GM18870 (cell line): ENCODE results near the gene ZMYND11.

ENCODE experiments used
- ATAC-seq: cut with Tn5 transposase; IDR thresholded peaks from one replicate; pipeline ENCODE4 v1.9.1; 2021; ENCODE audit warnings: moderate library complexity; ENCODE audit not compliant: unreplicated experiment

ZMYND11 gene

DNA sequence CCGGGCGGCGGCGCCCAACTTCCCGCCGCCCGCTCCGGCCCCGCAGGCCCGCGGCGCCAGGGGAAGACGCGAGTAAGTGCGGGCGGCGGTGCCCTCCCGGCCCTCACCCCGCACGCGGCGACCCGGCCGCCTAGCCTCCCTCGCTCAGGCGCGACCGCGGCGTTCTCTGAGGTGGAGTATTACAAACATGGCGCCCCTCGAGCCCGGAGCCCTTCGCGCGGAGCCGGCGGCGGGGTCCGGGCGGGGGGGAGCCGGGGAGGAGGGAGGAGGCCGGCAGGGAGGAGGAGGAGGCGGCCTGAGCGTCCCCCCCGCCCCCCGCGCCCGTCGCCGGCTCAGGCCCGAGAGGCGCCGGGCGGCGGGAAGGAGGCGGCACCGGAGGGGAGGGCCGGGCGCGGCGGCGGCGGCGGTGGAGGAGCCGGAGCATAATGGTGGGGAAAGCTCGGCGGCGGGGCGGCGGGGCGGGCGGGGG lies at the start of gene ZMYND11:
Gene ZMYND11 (plus strand): TSS at position 324 of the 469 bp plus-strand sequence. CDS start 44,558 bp downstream, outside the sequence.
- no peak for ATAC-seq

DNA sequence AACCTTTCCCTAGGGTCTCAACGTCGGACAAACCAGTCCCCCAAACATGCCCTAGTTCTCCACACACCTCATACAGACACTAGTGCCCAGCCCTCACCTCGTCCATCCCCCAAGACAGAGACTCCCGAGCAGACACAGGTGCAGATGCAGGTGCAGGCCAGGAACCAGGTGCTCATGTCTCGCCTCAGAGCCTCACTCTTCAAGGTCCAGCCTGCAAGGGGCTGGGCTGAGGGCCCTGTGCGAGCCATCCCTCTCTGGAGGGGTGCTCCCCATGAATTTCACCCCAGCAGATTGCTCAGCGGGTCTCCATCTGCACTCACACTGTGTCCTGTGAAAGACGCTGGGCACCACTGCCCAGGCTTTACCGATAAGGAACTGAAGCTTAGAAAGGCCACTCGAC lies 49.2 kb upstream of the ZMYND11 start:
- no peak for ATAC-seq

DNA sequence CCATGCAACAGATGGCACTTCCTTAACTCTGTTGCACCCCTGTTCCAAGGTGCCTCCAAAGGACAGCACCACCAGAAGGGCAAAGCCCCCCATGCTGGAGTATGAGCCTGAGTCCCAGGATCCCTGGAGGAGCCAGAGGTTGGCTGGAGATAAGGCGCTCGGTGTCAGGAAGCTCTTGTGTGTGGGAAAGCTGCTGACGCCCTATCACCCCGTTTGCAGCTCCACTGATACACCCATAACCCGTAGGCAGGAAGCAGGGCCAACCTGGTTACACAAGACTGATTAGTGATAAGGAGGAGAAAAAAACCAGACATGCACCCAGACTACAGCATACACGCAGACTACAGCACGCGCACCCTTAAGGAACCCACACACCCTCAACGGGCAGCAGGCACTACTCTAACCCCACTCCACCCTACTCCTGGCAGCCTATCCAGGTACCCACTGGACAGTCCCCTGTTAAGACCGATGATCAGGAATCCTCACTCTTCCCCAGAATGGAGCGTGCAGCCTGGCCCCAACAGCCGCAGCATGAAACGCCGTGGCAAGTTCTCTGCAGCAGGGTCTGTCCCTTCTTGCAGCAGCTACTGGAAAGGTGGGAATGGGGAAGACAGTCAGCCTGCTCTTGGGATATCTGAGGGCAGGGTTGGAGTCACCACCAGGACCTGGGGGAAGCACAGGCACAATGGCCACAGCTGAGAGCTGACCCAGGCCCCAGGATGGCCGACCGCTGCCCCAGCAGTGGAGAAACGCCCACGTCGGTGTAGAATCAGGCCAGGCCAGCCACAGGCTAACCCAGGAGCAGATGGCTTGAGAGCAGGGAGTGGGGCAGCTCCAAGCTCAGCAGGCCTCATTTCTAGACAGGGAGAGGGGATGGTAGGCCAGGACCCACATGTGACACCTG lies 47.8 kb upstream of the ZMYND11 start:
- ATAC-seq, result no peak

DNA sequence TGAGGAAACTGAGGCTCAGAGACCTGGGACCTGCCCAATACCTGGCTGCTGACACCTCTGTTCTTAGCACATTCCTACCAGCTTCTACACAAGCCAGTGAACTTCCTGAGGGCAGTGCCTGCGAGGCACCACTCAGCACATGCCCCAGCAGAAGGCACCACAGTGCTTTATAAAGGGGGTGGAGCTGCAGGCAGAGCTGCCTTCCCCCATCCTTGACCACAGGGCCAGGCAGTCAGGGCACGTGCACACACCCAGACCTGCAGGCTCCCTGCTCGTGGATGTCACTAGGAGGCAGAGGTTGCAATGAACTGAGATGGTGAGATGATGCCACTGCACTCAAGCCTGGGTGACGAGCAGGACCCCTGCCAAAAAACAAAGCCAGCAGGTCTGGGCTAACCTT lies 47.0 kb upstream of the ZMYND11 start:
- no peak for ATAC-seq

DNA sequence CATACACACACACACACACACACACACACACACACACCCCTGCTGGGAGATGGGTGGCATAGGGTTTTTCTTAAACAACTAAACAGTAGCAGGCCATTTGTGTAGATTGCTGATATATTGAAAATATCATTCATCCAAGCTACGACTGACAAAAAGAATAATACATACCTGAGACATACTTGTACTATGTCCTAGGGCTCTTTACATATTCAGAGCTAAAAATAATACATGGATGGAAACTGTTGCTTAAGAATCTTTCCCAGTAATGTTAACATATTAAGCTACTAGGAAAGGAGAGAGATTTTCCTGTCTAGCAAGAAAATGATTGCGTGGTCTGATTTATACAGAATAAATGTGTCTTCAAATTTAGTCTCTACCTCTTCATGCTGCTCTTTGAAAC lies 46.0 kb upstream of the ZMYND11 start:
- ATAC-seq, result no peak

DNA sequence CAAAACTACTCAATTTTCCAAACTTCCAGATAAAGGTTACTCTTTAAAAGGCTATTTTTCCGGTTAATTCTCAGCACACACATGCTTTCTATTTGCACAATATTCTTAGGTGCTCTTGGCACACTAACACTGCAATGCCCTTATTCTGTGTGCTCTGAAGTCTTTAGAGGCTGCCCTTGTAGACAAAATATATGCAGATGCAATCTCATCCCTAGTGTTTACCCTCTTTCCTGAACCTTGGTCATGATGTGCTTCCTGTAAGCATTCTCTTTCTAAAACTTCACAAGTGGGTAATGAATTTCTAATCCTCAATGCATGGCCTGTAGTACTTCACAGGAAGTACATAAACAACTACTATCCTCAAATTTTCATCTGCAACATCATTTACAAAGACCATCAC lies 45.1 kb upstream of the ZMYND11 start:
- no peak for ATAC-seq

DNA sequence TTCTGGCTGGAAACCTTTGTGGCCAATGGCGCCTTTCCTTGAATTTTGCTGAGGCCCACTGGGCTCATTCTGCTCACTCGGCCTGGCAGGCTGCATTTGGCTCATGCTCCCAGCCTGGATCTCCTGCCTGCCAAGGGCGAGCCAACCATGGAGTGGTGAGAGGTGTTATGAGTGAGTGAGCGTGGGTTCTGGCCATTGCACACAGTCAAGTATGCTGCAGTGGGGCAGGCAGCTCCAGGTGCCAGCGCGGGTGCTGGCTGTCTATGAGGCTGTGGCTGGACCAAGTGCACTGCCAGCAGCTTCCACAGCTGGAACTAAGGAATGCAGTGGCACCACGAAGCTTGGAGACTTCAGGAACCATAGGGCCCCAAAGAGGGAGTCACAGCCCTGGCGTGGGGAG lies 43.9 kb upstream of the ZMYND11 start:
- ATAC-seq, result no peak

DNA sequence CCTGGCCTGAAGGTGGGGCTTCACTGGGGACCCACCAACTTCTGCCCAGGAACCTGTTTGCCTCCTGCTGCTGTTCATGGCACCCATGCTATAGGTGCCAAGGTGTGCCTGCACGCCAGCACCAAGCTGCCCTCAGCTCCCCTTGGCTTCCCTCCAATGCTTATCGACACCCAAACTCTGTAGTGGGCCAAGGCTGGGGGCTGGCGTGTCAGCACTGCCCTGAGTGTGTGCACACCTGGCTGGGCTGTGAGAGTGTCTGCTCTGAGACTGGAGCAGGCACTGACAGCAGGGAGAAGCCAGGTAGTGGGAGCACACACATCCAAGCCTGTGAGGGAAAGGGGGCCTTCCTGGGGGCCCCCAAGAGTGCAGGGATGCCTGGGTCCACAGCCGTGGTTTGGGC lies 43.1 kb upstream of the ZMYND11 start:
- no peak for ATAC-seq

DNA sequence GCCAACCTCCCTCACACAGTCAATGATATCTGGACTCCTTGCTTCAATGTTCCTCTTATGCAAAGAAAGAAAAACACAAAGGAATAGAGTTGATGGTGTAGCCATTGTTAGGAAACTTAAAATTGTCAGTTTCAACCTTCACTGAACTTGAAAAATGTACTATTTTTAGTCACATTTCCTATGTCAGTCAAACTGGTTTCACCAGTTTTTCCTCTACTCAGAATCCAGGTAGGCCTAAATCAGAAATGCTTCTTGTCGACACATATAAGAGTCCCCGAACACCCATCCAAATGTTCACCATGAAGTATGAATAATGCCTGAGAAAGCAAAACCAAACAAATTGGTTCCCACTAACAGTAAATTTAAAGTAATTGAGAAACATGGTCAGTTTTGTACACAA lies 42.4 kb upstream of the ZMYND11 start:
- ATAC-seq, result no peak

DNA sequence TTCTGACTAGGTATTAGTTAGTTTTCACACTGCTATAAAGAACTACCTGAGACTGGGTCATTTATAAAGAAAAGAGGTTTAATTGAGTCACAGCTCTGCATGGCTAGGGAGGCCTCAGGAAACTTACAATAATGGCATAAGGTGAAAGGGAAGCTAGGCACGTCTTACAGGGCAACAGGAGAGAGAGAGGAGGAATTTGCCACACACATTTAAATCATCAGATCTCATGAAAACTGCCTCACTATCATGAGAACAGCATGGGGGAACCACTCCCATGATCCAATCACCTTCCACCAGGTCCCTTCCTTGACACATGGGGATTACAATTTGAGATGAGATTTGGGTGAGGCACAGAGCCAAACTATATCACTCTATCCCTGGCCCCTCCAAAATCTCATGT lies 40.6 kb upstream of the ZMYND11 start:
- ATAC-seq, result no peak

DNA sequence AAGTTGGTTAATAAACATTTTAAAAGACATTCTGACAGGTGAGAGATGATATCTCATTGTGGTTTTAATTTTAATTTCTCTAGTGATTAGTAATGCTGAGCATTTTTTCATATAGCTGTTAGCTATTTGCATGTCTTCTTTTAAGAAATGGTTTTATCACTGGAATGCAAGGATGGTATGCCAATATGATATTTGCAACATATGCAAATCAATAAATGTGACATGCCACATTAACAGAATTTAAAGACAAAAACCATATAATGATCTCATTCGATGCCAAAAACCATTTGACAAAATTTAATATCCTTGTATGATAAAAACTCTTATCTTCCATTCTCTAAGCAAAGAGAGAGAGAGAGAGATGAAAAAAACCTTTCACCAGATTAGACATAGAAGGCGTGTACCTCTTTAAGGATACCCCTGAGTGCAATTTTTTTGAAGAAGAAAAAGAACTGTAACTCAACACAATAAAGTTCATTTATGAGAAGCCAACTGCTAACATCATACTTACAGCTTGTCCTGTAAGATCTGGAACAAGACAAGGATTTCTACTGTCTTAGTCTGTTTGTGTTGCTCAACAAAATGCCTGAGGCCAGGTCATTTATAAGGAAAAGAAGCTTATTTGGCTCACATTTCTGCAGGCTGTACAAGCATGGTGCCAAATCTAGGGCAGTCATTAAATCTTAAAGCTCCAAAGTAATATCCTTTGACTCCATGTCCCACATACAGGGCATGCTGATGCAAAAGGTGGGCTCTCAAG lies 39.7 kb upstream of the ZMYND11 start:
- ATAC-seq, result no peak

DNA sequence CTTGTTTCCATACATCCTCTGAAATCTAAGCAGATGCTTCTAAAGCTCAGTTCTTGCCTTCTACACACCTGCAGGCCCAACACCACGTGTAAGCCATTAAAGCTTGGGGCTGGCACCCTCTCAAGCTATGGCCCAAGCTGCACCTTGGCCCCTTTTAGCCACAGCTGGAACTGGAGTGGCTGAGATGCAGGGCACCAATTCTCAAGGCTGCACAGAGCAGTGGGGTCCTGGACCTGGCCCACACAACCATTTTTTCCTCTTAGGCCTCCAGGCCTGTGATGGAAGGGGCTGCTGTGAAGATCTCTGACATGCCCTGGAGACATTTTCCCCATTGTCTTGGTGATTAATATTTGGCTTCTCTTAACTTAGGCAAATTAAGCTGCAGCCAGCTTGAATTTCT lies 38.8 kb upstream of the ZMYND11 start:
- ATAC-seq, result no peak

DNA sequence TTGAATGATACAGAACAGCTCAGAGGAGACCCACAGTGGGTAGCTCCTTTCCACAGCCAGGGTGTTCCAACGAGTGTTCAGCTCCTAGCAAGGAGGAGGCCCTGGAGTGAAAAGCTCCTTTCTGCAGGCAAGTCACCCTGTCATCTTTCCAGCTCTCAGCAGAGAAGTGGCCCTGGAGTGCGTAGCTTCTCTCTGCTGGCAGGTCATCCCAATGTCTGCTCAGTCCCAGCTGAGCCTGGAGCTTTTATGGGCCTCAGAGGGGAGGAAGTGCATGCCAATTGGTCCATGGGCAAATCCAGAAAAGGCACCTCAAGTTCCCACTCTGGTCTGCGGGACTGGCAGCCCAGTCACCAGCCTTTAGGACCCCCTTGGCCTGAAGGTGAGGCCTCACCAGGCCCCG lies 30.8 kb upstream of the ZMYND11 start:
- no peak for ATAC-seq

DNA sequence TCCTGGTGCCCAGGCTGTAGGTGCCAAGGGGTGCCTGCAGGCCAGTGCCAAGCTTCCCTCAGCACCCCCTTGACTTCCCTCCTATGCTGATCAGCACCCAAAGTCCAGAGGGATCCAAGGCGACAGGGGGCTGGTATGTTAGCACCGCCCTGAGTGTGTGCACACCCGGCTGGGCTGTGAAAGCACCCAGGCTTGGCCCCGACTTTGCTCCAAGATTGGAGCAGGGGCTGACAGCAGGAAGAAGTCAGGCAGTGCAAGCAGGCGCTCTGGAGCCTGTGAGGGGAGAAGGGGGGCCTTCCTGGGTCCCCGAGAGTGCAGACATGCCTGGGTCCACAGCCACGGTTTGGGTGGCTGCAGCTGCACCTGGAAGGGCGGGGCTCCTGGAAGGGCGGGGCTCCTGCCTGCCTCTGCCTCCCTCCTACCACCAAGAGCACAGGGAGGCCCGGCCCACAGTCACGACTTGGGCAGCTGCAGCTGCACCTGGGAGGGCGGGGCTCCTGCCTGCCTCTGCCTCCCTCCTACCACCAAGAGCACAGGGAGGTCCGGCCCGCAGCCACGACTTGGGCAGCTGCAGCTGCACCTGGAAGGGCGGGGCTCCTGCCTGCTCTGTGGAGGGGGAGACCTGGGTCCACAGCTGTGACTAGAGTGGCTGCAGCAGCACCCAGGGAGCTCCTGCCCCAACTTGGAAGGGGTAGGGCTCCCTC lies 30.2 kb upstream of the ZMYND11 start:
- ATAC-seq, result no peak

DNA sequence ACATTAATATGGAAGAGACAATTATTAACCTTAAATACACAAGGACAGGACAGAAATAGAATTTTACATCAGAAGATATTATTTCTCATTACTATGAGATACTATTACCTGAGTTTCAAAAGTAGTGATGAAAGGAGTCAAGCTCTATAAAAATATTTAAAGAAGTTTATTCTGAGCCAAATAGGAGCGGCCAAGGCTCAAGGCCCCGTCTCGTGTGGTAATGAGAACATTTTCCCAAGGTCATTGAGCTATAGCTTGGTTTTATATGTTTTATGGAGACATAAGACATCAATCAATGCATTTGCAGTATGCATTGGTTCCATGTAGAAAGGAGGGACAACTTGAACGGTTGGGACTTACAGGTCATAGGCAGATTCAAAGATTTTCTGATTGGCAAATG lies 29.4 kb upstream of the ZMYND11 start:
- no peak for ATAC-seq

DNA sequence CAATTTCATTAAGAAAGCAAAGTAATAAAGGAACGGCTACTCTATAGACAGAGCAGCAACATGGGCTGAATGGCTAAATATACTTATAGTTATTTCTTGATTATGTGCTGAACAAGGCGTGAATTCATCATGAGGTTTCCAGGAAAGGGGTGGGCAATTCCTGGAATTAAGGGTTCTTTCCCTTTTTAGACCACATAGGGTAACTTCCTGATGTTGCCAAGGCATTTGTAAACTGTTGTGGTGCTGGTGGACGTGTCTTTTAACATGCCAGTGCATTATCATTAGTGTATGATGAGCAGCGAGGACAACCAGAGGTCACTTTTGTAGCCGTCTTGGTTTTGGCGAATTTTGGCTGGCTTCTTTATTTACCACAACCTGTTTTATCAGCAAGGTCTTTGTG lies 28.5 kb upstream of the ZMYND11 start:
- no peak for ATAC-seq

DNA sequence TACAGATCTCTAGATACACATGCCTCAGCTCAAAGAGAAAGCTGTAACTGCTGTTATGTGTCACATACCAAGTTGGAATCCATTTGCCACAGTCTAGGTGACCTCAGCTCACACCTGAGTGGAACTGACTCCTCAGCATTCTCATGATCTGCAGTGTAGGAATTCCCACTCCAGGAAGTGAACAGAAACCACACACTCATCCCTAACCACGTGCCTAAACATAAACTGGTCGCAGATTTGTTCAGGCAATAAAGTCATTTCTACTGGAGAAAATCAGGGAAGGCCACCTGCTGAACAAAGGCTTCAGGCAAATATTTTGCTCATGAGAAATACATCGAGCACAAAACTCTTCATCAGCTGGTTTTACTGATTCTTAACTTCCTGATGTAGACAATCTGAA lies 23.0 kb upstream of the ZMYND11 start:
- ATAC-seq, result no peak

DNA sequence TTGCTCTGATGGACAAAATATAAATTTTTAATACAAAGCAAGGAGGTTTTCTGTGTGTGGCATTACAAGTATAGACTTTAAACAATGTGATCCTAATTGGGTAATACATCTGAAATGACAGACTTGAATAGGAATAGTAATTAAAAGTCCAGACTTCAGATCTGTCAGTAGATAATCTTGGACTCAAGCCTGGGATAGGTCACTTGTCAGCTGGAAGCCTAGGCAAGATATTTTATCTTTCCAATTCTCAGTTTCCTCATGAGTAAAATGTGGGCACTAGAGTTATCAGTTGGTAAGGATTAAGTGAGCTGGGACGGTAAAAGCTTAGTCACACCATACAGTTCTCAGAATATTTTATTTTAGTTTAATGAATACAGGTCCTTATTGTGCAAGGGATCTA lies 10.4 kb upstream of the ZMYND11 start:
- no peak for ATAC-seq

DNA sequence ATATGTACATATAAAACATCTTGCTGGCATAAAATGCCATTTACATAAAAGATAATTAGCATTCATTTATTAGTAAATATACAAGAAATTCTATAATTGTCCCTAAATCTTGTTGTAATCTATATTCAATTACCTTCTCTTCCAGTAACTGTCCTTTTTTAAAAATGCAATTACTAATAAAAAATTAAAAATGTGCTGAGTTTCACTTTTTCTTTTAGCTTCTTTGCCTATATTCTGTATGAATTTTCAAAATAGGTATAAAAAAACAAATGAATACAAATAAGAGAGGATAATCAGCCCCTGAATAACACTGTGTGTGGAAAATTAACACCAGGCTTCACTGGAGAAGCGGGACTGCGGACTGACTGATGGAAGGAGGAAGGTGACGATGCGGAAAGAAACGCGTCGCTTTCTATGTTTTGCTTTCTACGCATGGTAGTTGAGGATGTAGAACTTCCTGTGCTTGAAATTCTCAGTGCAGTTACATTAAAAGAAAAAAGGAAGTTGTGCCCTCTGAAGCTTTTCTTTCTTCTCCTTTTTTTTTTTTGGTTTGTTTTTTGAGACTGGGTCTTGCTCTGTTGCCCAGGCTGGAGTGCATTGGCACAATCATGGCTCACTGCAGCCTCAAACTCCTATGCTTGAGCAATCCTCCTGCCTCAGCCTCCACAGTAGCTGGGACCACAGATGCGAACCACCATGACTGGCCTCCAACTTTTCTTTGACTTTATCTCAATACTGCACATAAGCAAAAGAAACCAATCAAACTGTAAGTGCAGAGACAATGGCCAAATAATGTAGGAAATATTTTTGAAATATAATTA lies 7.4 kb upstream of the ZMYND11 start:
- ATAC-seq, result peak; percentile 83

DNA sequence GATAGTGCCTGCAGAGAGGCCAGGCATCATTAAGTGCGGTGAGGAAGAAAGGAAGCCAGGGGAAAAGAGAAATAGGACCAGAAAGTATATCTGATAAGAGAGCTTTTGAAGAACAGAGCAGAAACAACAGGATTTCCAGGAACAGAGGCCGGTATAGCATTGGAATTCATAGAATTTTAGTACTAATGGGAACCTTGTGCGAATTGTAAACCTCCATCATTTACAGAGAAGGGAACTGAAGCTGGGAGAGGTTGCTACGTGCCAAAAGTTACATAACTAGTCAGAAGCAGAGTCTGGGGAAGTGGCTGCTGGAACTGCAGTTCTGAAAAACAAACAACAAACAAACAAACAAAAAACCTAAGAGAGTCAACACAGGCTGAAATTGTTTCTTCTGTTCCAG lies 5.4 kb upstream of the ZMYND11 start:
- no peak for ATAC-seq
